Prostate gland (tissue), 2 donors: ENCODE data around the gene BMP6. TPM values are rescaled to one million over a fixed set of nuclear protein-coding genes. Genes with fewer than 3 reads are reported as not detected.

ENCODE experiments used
- DNase-seq: peaks from one replicate; pipeline ENCODE4 v3.0.0-alpha.2; 2019; ENCODE audit warnings: low spot score
- H3K27ac ChIP-seq, 2 donors: fragments of 200-600 bp; sonication (generic); 2 replicates each; pipeline ENCODE4 v1.5.1; 2017 to 2019
- H3K27me3 ChIP-seq: fragments of 200-600 bp; sonication (generic); replicated peaks from 2 replicates; pipeline ENCODE4 v1.5.1; 2019; ENCODE audit not compliant: insufficient read depth
- H3K36me3 ChIP-seq, 2 donors: fragments of 200-600 bp; sonication (generic); 1 replicate in 1 of 2; 2 replicates in 1 of 2; pipeline versions ENCODE4 v1.5.1 to v1.8.1; 2017 to 2019
- H3K4me1 ChIP-seq: fragments of 200-600 bp; sonication (generic); replicated peaks from 2 replicates; pipeline ENCODE4 v1.5.1; 2019
- H3K4me3 ChIP-seq, 2 donors: fragments of 200-600 bp; sonication (generic); 2 replicates each; pipeline ENCODE4 v1.5.1; 2017 to 2019
- H3K9me3 ChIP-seq: fragments of 200-600 bp; sonication (generic); 2 replicates; pipeline ENCODE4 v1.5.1; 2017
- POLR2A ChIP-seq: fragments of 450-650 bp; IDR thresholded peaks from one replicate; pipeline ENCODE4 v1.6.1; 2016; ENCODE audit warnings: antibody characterized with exemption, mild to moderate bottlenecking
- POLR2AphosphoS5 ChIP-seq: sonication (generic); formaldehyde crosslinking; IDR thresholded peaks from one replicate; pipeline ENCODE4 v1.6.1; 2017; ENCODE audit warnings: antibody characterized with exemption
- WGBS: methylation state at CpG from one replicate; pipeline ENCODE4 v1.1.5; 2018; 5-methylcytosine and 5-hydroxymethylcytosine counted together
- intact Hi-C: fragments of 100-400 bp; cut with DNase I; formaldehyde crosslinking; loops from one replicate; pipeline ENCODE4 v1.14.2; 2022
- total RNA-seq, 2 donors: library from RNA; depleted of rRNA; stranded (reverse); fragments of >200 nt; gene quantifications; one replicate each; pipeline ENCODE4 v1.1.0, GENCODE V29; 2016
- TF ChIP-seq, protein P1 (sequence below), 4 experiments: fragments of 200-600 bp in 2 of 4; fragments of 450-650 bp in 2 of 4; sonication (generic) in 2 of 4; IDR thresholded peaks; 1 replicate in 3 of 4; 2 replicates in 1 of 4; pipeline ENCODE4 v1.5.1; 2016 to 2019; ENCODE audit warnings: antibody characterized with exemption in 4 of 4, mild to moderate bottlenecking in 2 of 4, moderate library complexity in 2 of 4

The BMP6 gene
- total RNA-seq, 2 donors from 2014 or later: 0.36 to 10.2 TPM

DNA sequence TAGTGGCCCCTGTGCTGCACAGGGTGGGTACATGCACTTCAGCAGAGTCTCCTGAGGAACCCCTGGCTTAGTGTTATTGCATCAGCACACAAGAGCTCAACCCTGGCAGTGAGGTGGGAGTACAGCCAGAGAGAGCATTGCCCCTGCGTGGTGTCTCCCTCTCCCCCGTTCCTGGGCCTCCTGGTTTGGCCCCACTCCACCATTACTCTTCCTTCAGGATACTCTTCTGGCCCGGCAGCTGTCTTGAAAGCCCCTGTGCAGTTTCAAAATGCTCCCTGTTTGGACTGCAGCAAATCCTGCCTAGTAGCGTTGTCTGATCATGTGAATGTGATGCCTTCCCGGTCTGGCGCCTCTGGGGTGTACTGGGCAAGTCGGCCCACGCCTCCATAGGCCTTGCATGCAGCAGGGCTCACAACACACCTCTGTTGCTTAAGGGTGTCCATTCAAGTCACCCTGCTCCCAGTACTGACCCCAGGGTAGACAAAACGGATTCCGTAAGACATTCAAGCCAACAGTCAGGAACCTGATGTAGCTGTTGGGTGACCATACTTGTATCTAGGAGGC is 152.6 kb downstream of the BMP6 start:
- Histone ChIP-seq H3K36me3 (peaks cover 0 to 13% of the 10 kb centered on the region in 2 donors), H3K4me1 (no peaks in the 10 kb centered on the region), H3K4me3 (no peak overlapping the region), H3K9me3 (no peaks in the 10 kb centered on the region), H3K27me3 (no peaks in the 10 kb centered on the region), H3K27ac (no peak overlapping the region)
- TF ChIP-seq POLR2A: no peak
- no peak for TF ChIP-seq POLR2AphosphoS5
- TF ChIP-seq, protein P1, sequence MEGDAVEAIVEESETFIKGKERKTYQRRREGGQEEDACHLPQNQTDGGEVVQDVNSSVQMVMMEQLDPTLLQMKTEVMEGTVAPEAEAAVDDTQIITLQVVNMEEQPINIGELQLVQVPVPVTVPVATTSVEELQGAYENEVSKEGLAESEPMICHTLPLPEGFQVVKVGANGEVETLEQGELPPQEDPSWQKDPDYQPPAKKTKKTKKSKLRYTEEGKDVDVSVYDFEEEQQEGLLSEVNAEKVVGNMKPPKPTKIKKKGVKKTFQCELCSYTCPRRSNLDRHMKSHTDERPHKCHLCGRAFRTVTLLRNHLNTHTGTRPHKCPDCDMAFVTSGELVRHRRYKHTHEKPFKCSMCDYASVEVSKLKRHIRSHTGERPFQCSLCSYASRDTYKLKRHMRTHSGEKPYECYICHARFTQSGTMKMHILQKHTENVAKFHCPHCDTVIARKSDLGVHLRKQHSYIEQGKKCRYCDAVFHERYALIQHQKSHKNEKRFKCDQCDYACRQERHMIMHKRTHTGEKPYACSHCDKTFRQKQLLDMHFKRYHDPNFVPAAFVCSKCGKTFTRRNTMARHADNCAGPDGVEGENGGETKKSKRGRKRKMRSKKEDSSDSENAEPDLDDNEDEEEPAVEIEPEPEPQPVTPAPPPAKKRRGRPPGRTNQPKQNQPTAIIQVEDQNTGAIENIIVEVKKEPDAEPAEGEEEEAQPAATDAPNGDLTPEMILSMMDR (IDR thresholded peaks at IDR 0.05): no peak
- 71% methylated on average over 7 of the region's 10 CpGs for WGBS
- DNase-seq: no peak
- intact Hi-C loops: no loop called here

DNA sequence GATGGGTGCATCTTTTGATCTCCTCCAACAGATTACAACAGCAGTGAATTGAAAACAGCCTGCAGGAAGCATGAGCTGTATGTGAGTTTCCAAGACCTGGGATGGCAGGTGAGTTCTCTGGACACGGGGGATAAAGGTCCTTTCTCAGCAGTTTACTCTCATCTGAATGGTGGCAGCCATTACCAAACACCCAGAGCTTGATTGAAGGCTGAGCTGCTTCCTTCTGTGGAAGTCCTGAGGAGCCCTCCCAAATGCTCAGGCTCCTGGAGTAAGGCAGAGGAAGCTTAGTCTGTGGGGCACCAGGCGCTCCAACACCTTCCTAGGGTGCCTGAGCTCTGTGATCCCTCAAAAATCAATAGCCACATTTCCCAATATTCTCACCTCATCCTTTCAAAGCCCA is 153.1 kb downstream of the BMP6 start:
- no peaks in the 10 kb centered on the region for H3K27me3 ChIP-seq
- H3K27ac ChIP-seq: no peak overlapping the region
- intact Hi-C loops: no loop called here
- no peaks in the 10 kb centered on the region for H3K9me3 ChIP-seq
- WGBS: 94% methylated on average over 2 of the region's 2 CpGs
- H3K4me1 ChIP-seq: no peaks in the 10 kb centered on the region
- H3K4me3 ChIP-seq: no peak overlapping the region
- DNase-seq: no peak
- TF ChIP-seq POLR2AphosphoS5: no peak
- H3K36me3 ChIP-seq: peaks cover 0 to 16% of the 10 kb centered on the region in 2 donors

DNA sequence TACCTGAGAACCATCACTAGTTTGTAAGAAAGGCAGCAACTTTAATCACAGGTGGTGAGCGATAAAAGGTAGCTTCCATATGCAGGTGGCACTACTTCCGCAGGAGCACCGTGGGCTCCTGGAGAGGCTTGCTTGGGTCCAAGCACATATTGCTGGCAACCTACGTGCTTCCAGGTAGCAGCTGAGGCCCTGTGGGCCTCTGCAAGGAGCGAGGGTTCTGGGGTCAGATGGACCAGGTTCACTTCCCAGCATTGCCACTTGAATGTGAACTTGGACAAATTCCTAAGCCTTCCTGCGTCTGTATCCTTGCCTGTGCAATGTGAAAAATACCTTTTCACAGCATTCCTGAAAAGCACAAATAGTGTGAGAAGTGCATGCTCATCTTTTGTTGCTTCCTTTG is 153.7 kb downstream of the BMP6 start:
- 95% methylated on average over 6 of the region's 6 CpGs for WGBS
- TF ChIP-seq, protein P1 (IDR thresholded peaks at IDR 0.05): no peak
- no peak for TF ChIP-seq POLR2A
- no peak for TF ChIP-seq POLR2AphosphoS5
- Histone ChIP-seq H3K4me3 (no peak overlapping the region), H3K27ac (no peak overlapping the region), H3K27me3 (no peaks in the 10 kb centered on the region), H3K36me3 (peaks cover 3 to 16% of the 10 kb centered on the region in 2 donors), H3K9me3 (no peaks in the 10 kb centered on the region), H3K4me1 (no peaks in the 10 kb centered on the region)
- intact Hi-C loops: no loop called here
- no peak for DNase-seq

DNA sequence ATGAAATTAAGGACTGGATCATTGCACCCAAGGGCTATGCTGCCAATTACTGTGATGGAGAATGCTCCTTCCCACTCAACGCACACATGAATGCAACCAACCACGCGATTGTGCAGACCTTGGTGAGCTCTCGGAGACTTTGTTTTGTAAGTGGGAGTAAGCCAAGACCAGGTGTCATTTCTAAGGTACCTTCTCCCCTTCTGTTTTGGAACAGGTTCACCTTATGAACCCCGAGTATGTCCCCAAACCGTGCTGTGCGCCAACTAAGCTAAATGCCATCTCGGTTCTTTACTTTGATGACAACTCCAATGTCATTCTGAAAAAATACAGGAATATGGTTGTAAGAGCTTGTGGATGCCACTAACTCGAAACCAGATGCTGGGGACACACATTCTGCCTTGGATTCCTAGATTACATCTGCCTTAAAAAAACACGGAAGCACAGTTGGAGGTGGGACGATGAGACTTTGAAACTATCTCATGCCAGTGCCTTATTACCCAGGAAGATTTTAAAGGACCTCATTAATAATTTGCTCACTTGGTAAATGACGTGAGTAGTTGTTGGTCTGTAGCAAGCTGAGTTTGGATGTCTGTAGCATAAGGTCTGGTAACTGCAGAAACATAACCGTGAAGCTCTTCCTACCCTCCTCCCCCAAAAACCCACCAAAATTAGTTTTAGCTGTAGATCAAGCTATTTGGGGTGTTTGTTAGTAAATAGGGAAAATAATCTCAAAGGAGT is 154.2 kb downstream of the BMP6 start:
- TF ChIP-seq POLR2AphosphoS5 (no peak), POLR2A (no peak)
- TF ChIP-seq, protein P1 (IDR thresholded peaks at IDR 0.05): no peak
- DNase-seq: no peak
- 91% methylated on average over 13 of the region's 13 CpGs for whole genome bisulfite sequencing

DNA sequence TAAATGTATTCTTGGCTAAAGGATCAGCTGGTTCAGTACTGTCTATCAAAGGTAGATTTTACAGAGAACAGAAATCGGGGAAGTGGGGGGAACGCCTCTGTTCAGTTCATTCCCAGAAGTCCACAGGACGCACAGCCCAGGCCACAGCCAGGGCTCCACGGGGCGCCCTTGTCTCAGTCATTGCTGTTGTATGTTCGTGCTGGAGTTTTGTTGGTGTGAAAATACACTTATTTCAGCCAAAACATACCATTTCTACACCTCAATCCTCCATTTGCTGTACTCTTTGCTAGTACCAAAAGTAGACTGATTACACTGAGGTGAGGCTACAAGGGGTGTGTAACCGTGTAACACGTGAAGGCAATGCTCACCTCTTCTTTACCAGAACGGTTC is 154.8 kb downstream of the BMP6 start:
- Histone ChIP-seq H3K9me3 (no peaks in the 10 kb centered on the region), H3K4me1 (no peaks in the 10 kb centered on the region), H3K4me3 (no peak overlapping the region), H3K27ac (no peak overlapping the region), H3K27me3 (no peaks in the 10 kb centered on the region), H3K36me3 (peaks cover 6 to 16% of the 10 kb centered on the region in 2 donors)
- intact Hi-C loops: no loop called here
- DNase-seq: no peak
- TF ChIP-seq POLR2AphosphoS5 (no peak), POLR2A (no peak)
- TF ChIP-seq, protein P1 (IDR thresholded peaks at IDR 0.05): no peak
- 93% methylated on average over 9 of the region's 9 CpGs for WGBS

More for the DNA sequence above, 154.2 kb downstream of the BMP6 start:
- Histone ChIP-seq H3K27ac (no peak overlapping the region), H3K27me3 (no peaks in the 10 kb centered on the region), H3K4me3 (no peak overlapping the region), H3K4me1 (no peaks in the 10 kb centered on the region), H3K36me3 (peaks cover 6 to 16% of the 10 kb centered on the region in 2 donors), H3K9me3 (no peaks in the 10 kb centered on the region)
- intact Hi-C loops: no loop called here
